Stimulated activated CD4-positive, alpha-beta T cell treated with anti-CD3 and anti-CD28 coated beads, Interleukin-4, amount 100 ng/mL, for 24 hours (primary cell): ENCODE data around the gene MYO1H.
"Not testable (repeated sequence)": the region's sequence is repeated elsewhere in the genome, so short reads cannot be mapped to it uniquely, and the experiment has no call there.

Experiments used
- DNase-seq: peaks from one replicate; pipeline ENCODE4 v3.0.0-alpha.2; 2020

The MYO1H gene, protein sequence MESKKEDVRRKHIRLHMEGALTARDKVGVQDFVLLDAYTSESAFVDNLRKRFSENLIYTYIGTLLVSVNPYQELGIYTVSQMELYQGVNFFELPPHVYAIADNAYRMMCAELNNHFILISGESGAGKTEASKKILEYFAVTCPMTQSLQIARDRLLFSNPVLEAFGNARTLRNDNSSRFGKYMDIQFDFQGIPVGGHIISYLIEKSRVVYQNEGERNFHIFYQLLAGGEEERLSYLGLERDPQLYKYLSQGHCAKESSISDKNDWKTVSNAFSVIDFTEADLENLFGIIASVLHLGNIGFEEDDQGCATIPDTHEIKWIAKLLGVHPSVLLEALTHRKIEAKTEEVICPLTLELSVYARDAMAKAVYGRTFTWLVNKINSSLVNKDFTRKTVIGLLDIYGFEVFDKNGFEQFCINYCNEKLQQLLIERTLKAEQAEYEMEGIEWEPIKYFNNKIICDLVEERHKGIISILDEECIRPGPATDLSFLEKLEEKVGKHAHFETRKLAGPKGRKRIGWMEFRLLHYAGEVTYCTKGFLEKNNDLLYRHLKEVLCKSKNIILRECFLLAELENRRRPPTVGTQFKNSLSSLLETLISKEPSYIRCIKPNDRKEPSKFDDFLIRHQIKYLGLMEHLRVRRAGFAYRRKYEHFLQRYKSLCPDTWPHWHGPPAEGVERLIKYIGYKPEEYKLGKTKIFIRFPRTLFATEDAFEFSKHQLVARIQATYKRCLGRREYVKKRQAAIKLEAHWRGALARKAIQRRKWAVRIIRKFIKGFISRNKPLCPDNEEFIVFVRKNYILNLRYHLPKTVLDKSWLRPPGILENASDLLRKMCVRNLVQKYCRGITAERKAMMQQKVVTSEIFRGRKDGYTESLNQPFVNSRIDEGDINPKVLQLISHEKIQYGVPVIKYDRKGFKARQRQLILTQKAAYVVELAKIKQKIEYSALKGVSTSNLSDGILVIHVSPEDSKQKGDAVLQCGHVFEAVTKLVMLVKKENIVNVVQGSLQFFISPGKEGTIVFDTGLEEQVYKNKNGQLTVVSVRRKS

GRCh38 chr12:109347589-109347988 lies at the start of gene MYO1H:
Gene MYO1H (plus strand): TSS chr12:109347900. CDS start chr12:109347961, 61 bp downstream.
- DNase-seq, result no peak

DNA sequence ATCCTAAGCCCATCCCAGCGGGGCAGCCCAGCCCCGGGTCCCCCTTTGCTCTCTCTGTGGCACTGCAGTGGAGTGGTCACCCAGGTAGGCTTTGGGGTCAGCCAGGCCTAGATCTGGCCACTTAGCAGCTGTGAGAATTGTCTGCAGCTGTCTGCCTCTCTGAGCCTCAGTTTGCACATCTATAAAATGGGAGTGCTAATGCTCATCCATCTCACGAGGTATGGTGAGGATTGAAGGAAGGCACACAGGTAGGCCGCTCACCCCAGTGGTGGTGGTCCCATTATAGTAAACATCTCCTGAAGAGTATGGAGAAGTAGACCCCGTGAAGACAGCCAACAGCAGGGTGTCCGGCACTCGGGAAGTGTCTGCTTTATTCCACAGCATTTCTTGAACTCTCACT lies 47.9 kb upstream of the MYO1H start:
- DNase-seq, result no peak

GRCh38 chr12:109301643-109302168 lies 46.0 kb upstream of the MYO1H start:
- DNase-seq, result no peak

DNA sequence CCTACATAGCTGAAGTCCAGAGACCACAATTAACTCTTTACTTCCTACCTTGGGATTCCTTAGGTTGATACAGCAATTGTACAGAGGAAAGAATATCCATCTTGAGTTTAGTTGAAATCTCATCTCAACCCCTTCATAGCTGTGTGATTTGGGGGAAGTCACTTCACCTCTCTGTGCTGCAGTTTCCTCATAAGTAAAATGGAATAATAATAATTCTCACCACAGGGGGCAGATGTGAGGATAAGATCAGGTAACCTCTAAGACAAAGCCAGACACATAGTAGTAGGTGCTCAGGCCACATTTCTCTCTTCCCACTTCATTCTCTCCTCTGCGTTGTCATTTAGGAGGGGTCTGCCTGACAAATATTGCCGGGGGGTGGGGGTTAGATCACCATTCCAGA lies 45.3 kb upstream of the MYO1H start:
- DNase-seq, result no peak

GRCh38 chr12:109302770-109303169 lies 44.9 kb upstream of the MYO1H start:
- no peak for DNase-seq

GRCh38 chr12:109304485-109304884 lies 43.2 kb upstream of the MYO1H start:
- DNase-seq, result no peak

- no peak for DNase-seq
These were observed 42.2 kb upstream of the MYO1H start for GRCh38 chr12:109305547-109305946.

- DNase-seq, result no peak
These were observed 40.6 kb upstream of the MYO1H start for GRCh38 chr12:109307051-109307450.

GRCh38 chr12:109308534-109309380 lies 38.9 kb upstream of the MYO1H start, which contains the start of gene FOXN4:
Gene FOXN4 (minus strand): TSS chr12:109309284. CDS start chr12:109308321, 963 bp downstream.
- DNase-seq, result no peak

DNA sequence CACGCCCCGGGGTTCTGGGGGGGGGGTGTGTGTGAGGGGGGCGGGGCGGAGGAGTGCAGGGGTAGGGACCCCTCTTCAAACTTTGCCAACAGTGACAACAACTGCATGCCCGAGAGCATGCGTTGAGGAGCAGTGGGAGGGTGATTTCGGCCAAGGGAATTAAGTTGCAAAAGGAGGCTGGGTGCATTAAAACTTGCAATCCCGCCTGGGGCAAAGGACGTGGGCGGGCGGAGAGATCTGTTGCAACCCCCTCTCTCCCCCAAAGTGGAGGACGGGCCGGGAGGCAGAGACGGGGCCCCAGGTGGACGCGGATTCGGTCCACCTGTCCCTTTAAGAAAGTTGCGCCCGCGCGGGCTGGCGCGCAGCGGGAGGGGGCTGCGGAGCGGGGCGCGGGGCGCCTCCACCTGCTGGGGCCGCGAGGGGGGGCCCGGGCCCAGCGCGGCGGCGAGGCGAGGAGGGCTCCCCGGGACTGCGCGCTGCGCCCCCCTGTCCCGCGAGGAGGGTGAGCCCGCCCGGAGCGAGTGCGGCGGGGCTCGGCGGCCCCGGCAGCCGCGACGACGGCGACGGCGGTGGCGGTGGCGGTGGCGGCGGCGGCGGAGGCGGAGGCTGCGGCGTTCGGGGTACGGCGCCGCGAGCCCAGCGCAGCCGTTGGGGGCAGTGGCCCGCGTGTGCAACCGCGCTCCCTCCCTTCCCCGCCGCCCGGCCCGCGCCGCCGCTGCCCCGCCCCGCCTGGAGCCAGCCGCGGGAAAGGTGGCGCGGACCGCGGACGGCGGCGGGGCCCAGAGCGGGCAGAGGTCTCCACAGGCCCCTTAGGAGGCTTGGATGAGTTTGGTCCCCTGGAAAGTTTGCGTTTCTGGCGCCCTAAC lies 38.1 kb upstream of the MYO1H start:
- DNase-seq, result peak; percentile 6

GRCh38 chr12:109310247-109311125 lies 37.2 kb upstream of the MYO1H start:
- no peak for DNase-seq

DNA sequence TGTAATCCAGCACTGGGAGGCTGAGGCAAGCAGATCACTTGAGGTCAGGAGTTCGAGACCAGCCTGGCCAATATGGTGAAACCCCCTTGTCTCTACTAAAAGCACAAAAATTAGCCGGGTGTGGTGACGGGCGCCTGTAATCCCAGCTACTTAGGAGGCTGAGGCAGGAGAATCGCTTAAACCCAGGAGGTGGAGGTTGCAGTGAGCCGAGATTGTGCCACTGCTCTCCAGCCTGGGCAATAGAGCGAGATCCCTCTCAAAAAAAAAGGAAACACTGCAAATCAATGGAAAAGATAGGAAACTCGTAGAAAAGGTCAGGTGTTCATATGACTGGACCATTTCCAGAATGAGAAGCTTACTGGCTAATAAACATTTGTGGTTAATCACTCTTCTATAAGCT lies 26.4 kb upstream of the MYO1H start:
- not testable (repeated sequence) for DNase-seq

DNA sequence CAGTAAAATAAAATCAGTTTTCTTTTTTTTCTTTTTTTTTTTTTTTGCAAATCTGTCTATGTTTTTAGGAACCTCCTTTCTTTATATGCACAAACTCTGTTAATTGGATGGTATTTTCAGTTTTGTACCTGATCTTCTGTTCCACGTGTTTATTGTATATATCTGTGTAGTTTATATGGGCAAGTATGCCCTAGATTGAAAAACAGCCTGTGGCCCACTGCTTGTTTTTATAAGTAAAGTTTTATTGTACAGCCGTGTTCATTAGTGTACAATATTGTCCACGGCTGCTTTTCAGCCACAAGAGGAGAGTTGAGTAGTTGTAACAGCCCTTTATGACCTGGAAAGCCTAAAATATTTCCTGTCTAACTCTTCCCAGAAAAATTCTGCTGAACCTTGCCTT lies 18.7 kb upstream of the MYO1H start:
- DNase-seq, result no peak

GRCh38 chr12:109329686-109330085 lies 18.0 kb upstream of the MYO1H start:
- no peak for DNase-seq

DNA sequence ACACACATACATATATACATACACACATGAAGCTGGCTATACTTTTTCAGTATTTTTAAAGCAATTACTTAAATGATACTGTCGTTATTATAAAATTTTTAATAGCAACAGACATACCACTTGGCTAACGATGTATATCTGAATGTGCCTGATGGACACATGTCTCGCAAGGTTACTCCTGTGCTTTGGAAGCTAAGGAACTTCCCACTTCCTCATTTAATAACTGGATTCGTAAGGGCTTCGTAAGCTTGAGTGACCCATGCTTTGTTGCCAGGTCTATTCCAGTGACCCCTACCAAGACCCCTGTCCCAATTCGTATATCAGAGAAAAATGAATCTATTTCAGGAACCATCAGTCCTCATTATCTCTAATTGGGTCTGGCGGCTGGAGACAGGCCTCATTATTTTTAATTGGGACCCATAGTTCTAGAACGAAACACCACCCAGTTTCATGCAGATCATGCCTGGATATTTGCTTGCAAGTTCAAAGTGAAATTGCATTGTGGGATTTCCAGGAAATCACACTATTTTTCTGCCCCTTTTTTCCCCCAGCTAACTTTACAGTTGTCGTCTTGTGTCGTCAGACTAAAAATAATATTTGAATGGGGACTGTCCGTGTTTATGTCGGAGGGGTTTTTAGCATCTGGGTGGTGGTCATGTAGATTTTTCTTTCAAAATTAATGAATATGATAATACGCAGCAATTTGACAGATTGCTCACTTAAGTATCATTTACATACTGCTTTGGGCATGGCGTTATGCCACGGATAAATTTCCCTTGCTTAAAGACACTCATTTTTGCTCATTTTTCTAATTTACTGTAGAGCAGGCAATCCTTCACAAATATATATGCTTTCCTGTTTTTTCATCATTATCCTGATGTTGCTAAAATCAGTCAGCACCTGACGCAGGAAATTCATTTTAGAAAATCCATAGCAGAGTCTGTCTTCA lies 17.1 kb upstream of the MYO1H start:
- DNase-seq, result no peak

DNA sequence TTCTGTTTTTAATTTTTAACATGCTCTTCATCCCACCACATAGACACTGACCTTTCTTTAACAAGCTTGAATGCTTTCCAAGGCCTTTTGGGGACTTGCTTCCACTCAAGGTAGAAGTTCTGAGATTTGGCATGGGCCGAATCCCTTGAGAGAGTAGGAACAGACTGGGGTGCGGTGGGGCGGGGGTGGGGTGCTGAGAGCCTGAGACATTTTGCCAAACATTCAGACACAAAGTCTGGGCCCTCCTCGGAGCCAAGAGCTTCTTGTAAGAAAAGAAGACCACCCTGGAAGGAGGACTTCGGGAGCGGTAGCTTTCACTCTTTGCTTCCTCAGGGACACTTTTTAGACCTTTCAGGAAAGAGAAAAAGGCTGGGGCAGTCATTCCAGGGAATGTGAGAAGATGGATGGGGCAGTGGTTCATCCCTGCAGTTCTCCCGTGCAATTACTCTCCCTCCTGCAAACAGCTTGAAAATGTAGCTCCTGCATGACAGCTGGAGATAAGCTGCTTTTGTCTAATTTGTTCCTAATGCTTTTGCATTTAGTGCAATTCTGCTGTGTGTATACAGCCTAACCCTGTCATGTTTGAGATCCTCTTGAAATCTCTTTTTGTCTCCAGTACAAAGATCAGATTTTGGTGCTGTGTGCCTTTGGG lies 16.3 kb upstream of the MYO1H start:
- no peak for DNase-seq

- no peak for DNase-seq
These were observed 12.8 kb upstream of the MYO1H start for GRCh38 chr12:109334887-109335286.

GRCh38 chr12:109336593-109336992 lies 11.1 kb upstream of the MYO1H start:
- DNase-seq, result no peak
